Measurements from ENCODE around the gene BRINP2. TPM values are rescaled to one million over a fixed set of nuclear protein-coding genes. Genes with fewer than 3 reads are reported as not detected.

The BRINP2 gene
- polyA plus RNA-seq, 1 experiment = not detected

DNA sequence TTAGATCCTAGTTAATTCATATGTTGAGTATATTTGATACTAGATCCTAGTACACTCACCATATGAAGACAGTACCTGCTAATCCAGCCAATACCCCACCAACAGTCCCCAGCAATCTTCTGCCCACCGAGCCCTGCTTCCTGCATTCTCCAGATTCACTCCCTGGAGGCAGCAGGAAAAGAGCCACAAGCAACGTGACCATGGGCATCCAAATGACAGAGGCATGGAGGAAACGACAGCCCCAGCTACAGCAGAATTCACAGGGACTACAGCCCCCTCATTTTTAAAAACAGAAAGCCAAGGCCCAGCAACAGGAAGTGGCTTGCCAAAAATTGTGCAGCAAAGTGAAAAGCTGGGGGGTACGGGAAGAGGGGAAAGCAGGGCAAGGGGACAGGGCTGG, 35.5 kb upstream of the BRINP2 start:
- ChIA-PET CTCF (no interaction called here), POLR2A (no interaction called here)
- Histone ChIP-seq H3K27me3 (ENCODE audit: control insufficient read depth, insufficient read depth, low read length) (peaks cover 2% of the 10 kb centered on the region), H3K4me3 (ENCODE audit: low read depth, low read length) (no peak overlapping the region), H3K9me3 (ENCODE audit: control insufficient read depth, insufficient read depth, low read length) (no peaks in the 10 kb centered on the region), H3K27ac (ENCODE audit: low read depth, low read length) (no peak overlapping the region)
- TF ChIP-seq, protein P1, sequence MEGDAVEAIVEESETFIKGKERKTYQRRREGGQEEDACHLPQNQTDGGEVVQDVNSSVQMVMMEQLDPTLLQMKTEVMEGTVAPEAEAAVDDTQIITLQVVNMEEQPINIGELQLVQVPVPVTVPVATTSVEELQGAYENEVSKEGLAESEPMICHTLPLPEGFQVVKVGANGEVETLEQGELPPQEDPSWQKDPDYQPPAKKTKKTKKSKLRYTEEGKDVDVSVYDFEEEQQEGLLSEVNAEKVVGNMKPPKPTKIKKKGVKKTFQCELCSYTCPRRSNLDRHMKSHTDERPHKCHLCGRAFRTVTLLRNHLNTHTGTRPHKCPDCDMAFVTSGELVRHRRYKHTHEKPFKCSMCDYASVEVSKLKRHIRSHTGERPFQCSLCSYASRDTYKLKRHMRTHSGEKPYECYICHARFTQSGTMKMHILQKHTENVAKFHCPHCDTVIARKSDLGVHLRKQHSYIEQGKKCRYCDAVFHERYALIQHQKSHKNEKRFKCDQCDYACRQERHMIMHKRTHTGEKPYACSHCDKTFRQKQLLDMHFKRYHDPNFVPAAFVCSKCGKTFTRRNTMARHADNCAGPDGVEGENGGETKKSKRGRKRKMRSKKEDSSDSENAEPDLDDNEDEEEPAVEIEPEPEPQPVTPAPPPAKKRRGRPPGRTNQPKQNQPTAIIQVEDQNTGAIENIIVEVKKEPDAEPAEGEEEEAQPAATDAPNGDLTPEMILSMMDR (IDR thresholded peaks at IDR 0.05; ENCODE audit: low read depth, low read length) = no peak
- no peak for DNase-seq (ENCODE audit: low read depth, low spot score)

DNA sequence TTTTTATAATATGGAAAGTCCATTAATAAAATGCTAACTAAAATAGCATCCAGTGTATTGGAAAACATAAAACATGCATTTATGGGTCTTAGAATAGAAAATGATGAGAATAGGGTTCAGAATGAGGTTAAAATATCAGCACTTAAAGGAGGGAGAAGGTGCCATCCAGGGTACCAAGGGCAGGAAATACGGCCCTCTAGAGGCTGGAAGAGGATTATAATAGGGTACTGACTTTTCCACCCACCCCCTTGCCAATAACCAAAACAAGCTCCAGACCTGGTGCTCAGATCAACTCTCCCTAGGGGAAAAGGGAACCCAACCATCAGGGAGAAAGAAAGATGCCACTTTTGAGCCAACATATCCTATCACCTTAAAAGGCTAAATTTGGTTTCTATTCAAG, 32.9 kb upstream of the BRINP2 start:
- no peak overlapping the region for H3K4me3 ChIP-seq (ENCODE audit: low read depth, low read length)
- DNase-seq (ENCODE audit: low read depth, low spot score) = no peak
- H3K27ac ChIP-seq (ENCODE audit: low read depth, low read length) = no peak overlapping the region
- TF ChIP-seq, protein P1 (IDR thresholded peaks at IDR 0.05; ENCODE audit: low read depth, low read length) = no peak
- no peaks in the 10 kb centered on the region for H3K27me3 ChIP-seq (ENCODE audit: control insufficient read depth, insufficient read depth, low read length)
- CTCF ChIA-PET = interaction anchor here (1.1 kb wide), 1 partner anchor 44 kb away, joined by 3 read pairs; no protein-coding TSS in a partner anchor
- POLR2A ChIA-PET = no interaction called here
- no peaks in the 10 kb centered on the region for H3K9me3 ChIP-seq (ENCODE audit: control insufficient read depth, insufficient read depth, low read length)

DNA sequence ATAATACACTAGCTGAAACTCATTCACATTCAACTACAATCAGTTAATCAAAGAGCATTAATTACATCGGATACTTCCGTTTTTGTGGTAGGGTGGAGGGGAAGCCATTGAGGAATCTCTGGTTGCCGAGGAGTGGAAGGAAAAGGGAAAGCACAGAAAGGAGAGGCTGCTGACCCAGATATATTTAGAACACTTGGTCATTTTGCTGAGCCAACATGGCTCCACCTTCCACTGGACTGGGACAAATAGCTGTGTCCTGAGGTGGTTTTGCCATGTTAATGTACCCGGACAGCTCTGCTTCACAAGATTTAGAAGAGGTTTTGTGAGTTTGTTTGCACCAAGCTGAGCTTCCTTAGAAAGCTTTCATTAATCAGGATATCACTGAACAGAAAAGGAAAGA, 32.4 kb upstream of the BRINP2 start:
- POLR2A ChIA-PET = no interaction called here
- no peak overlapping the region for H3K4me3 ChIP-seq (ENCODE audit: low read depth, low read length)
- no peaks in the 10 kb centered on the region for H3K27me3 ChIP-seq (ENCODE audit: control insufficient read depth, insufficient read depth, low read length)
- TF ChIP-seq, protein P1 (IDR thresholded peaks at IDR 0.05; ENCODE audit: low read depth, low read length) = no peak
- H3K27ac ChIP-seq (ENCODE audit: low read depth, low read length) = no peak overlapping the region
- CTCF ChIA-PET = interaction anchor here (1.1 kb wide), 1 partner anchor 43 kb away, joined by 3 read pairs; no protein-coding TSS in a partner anchor
- DNase-seq (ENCODE audit: low read depth, low spot score) = no peak
- no peaks in the 10 kb centered on the region for H3K9me3 ChIP-seq (ENCODE audit: control insufficient read depth, insufficient read depth, low read length)

DNA sequence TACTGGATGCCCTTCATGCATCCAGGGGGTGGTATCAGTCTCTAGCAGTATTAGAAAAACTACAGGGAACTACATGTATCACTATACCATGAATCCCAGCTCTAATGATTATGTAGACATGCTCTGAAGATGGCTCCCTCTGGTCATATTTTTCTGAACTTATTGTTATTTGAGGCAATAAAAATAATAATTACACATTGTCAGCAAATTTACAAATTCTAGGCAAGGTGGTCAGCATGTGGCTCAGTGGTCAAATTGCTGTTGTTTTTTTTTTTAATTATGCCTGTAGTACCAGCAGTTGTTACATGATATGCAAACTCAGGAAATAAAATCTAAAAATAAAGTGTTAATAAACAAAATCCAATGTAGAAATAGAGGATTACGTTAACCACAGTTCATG, 28.7 kb upstream of the BRINP2 start:
- DNase-seq (ENCODE audit: low read depth, low spot score) = no peak
- Histone ChIP-seq H3K4me3 (ENCODE audit: low read depth, low read length) (no peak overlapping the region), H3K9me3 (ENCODE audit: control insufficient read depth, insufficient read depth, low read length) (no peaks in the 10 kb centered on the region), H3K27me3 (ENCODE audit: control insufficient read depth, insufficient read depth, low read length) (no peaks in the 10 kb centered on the region), H3K27ac (ENCODE audit: low read depth, low read length) (no peak overlapping the region)
- POLR2A ChIA-PET = no interaction called here
- CTCF ChIA-PET = no interaction called here
- TF ChIP-seq, protein P1 (IDR thresholded peaks at IDR 0.05; ENCODE audit: low read depth, low read length) = no peak

DNA sequence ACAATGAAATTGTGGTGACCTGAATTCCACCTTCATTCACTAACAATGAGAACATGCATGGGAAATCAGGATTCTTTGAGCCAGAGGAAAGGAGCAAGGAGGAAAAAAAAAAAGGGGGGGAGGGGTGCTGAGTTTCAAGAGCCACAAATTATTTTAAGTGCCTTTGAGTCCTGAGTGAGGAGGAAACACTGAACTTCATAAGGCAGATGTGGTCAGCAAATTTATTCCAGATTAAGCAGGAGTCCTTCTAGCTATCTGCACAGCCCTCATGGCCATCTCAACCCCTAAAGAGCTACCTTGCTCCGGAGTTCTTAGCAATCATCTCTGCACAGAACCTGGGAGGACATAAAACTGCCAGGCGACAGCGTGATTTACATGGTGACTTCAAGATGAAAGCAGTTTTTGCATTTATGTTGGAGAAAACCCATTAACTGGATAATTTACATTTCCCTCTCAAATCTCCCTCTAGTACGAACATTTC, 27.9 kb upstream of the BRINP2 start:
- Histone ChIP-seq H3K27ac (ENCODE audit: low read depth, low read length) (no peak overlapping the region), H3K4me3 (ENCODE audit: low read depth, low read length) (no peak overlapping the region), H3K27me3 (ENCODE audit: control insufficient read depth, insufficient read depth, low read length) (no peaks in the 10 kb centered on the region), H3K9me3 (ENCODE audit: control insufficient read depth, insufficient read depth, low read length) (no peaks in the 10 kb centered on the region)
- POLR2A ChIA-PET = no interaction called here
- CTCF ChIA-PET = no interaction called here
- no peak for DNase-seq (ENCODE audit: low read depth, low spot score)
- TF ChIP-seq, protein P1 (IDR thresholded peaks at IDR 0.05; ENCODE audit: low read depth, low read length) = no peak
